WERI-Rb-1 (cell line): ENCODE results near the gene MCM3AP.

Source experiments
- DNase-seq: peaks from one replicate; pipeline ENCODE4 v3.0.0-alpha.2; 2020
- H3K27ac ChIP-seq: fragments of 250-450 bp; sonication (Bioruptor Pico); 2 replicates; pipeline ENCODE4 v1.5.1; 2020; ENCODE audit warnings: mild to moderate bottlenecking, moderate library complexity
- H3K27me3 ChIP-seq: fragments of 250-450 bp; sonication (Bioruptor Pico); 2 replicates; pipeline ENCODE4 v1.5.1; 2021; ENCODE audit warnings: mild to moderate bottlenecking, low read depth, moderate library complexity; ENCODE audit not compliant: insufficient read depth, severe bottlenecking
- H3K36me3 ChIP-seq: fragments of 250-450 bp; sonication (Bioruptor Pico); 2 replicates; pipeline ENCODE4 v1.5.1; 2020; ENCODE audit warnings: mild to moderate bottlenecking, moderate library complexity
- H3K4me3 ChIP-seq: 2 replicates; pipeline ENCODE4 v1.5.1; 2011; ENCODE audit warnings: low read depth, mild to moderate bottlenecking, control low read depth, low read length
- H3K9me3 ChIP-seq: fragments of 250-450 bp; sonication (Bioruptor Pico); 2 replicates; pipeline ENCODE4 v1.5.1; 2021; ENCODE audit warnings: mild to moderate bottlenecking, moderate library complexity; ENCODE audit not compliant: severe bottlenecking
- CTCF ChIP-seq: IDR thresholded peaks from 2 replicates; pipeline ENCODE4 v1.5.1; 2011; ENCODE audit warnings: low read depth, mild to moderate bottlenecking, control low read depth, inconsistent platforms, low read length

MCM3AP gene

GRCh38 chr21:46220847-46221246 lies 64.6 kb downstream of the MCM3AP start:
- DNase-seq: no peak
- H3K27ac ChIP-seq: no peak overlapping the region
- H3K27me3 ChIP-seq: no peaks in the 10 kb centered on the region
- no peak overlapping the region for H3K4me3 ChIP-seq
- peaks cover 53% of the 10 kb centered on the region for H3K36me3 ChIP-seq
- peaks cover 3% of the 10 kb centered on the region for H3K9me3 ChIP-seq
- TF ChIP-seq CTCF: no peak

- Histone ChIP-seq H3K27me3 (no peaks in the 10 kb centered on the region), H3K4me3 (no peak overlapping the region), H3K9me3 (peaks cover 1% of the 10 kb centered on the region), H3K27ac (no peak overlapping the region), H3K36me3 (peaks cover 56% of the 10 kb centered on the region)
- DNase-seq: no peak
- no peak for TF ChIP-seq CTCF
Measured at GRCh38 chr21:46220275-46220810, 65.1 kb downstream of the MCM3AP start.

- no peak for DNase-seq
- TF ChIP-seq CTCF: no peak
- no peak overlapping the region for H3K4me3 ChIP-seq
- no peaks in the 10 kb centered on the region for H3K27me3 ChIP-seq
- H3K9me3 ChIP-seq: no peaks in the 10 kb centered on the region
- H3K27ac ChIP-seq: no peak overlapping the region
- peaks cover 57% of the 10 kb centered on the region for H3K36me3 ChIP-seq
Measured at GRCh38 chr21:46219591-46220239, 65.7 kb downstream of the MCM3AP start.

GRCh38 chr21:46218906-46219590 lies 66.4 kb downstream of the MCM3AP start:
- peaks cover 61% of the 10 kb centered on the region for H3K36me3 ChIP-seq
- H3K27ac ChIP-seq: no peak overlapping the region
- H3K9me3 ChIP-seq: no peaks in the 10 kb centered on the region
- H3K27me3 ChIP-seq: no peaks in the 10 kb centered on the region
- no peak for TF ChIP-seq CTCF
- no peak for DNase-seq
- H3K4me3 ChIP-seq: no peak overlapping the region

- DNase-seq: no peak
- TF ChIP-seq CTCF: no peak
- Histone ChIP-seq H3K27me3 (no peaks in the 10 kb centered on the region), H3K9me3 (no peaks in the 10 kb centered on the region), H3K4me3 (no peak overlapping the region), H3K36me3 (peaks cover 59% of the 10 kb centered on the region), H3K27ac (no peak overlapping the region)
Measured at GRCh38 chr21:46217511-46218196, 67.8 kb downstream of the MCM3AP start.
